Liver (tissue), 9 donors: ENCODE data around the gene SKAP1. TPM values are rescaled to one million over a fixed set of nuclear protein-coding genes. Genes with fewer than 3 reads are reported as not detected.

Experiments used
- DNase-seq: peaks from one replicate; pipeline ENCODE4 v3.0.0-alpha.2; 2017; ENCODE audit warnings: low spot score
- H3K27ac ChIP-seq, 2 donors: one replicate each; pipeline ENCODE4 v1.7.0; 2013; ENCODE audit warnings: inconsistent platforms in 2 of 2, low read length in 2 of 2, control low read depth in 1 of 2, low read depth in 1 of 2, mild to moderate bottlenecking in 1 of 2
- H3K27me3 ChIP-seq, 4 donors: one replicate each; pipeline versions ENCODE4 v1.6.1 to v1.7.0; 2013; ENCODE audit warnings: low read length in 3 of 4, inconsistent platforms in 1 of 4, mild to moderate bottlenecking in 1 of 4, moderate library complexity in 1 of 4; ENCODE audit not compliant: control insufficient read depth in 4 of 4, insufficient read depth in 4 of 4
- H3K36me3 ChIP-seq, 4 donors: one replicate each; pipeline versions ENCODE4 v1.6.1 to v1.7.0; 2013; ENCODE audit warnings: low read length in 3 of 4, mild to moderate bottlenecking in 3 of 4, low read depth in 1 of 4, moderate library complexity in 1 of 4; ENCODE audit not compliant: control insufficient read depth in 4 of 4, insufficient read depth in 3 of 4
- H3K4me1 ChIP-seq, 4 donors: one replicate each; pipeline versions ENCODE4 v1.6.1 to v1.7.0; 2013; ENCODE audit warnings: low read length in 3 of 4, mild to moderate bottlenecking in 3 of 4, moderate library complexity in 1 of 4; ENCODE audit not compliant: control insufficient read depth in 4 of 4, insufficient read depth in 4 of 4
- H3K4me3 ChIP-seq, 3 donors: one replicate each; pipeline versions ENCODE4 v1.6.1 to v1.7.0; 2013; ENCODE audit warnings: low read length in 3 of 3, control low read depth in 1 of 3, low read depth in 1 of 3, mild to moderate bottlenecking in 1 of 3
- H3K9ac ChIP-seq, 2 donors: one replicate each; pipeline ENCODE4 v1.7.0; 2013; ENCODE audit warnings: low read length in 2 of 2, mild to moderate bottlenecking in 2 of 2, moderate library complexity in 2 of 2, control low read depth in 1 of 2, low read depth in 1 of 2
- H3K9me3 ChIP-seq, 4 donors: one replicate each; pipeline versions ENCODE4 v1.6.1 to v1.7.0; 2013; ENCODE audit warnings: low read length in 3 of 4; ENCODE audit not compliant: control insufficient read depth in 4 of 4
- EGR1 ChIP-seq, 2 donors: IDR thresholded peaks; 2 replicates each; pipeline ENCODE4 v1.6.1; 2016 to 2018; ENCODE audit warnings: antibody characterized with exemption in 2 of 2, low read depth in 2 of 2
- FOXA1 ChIP-seq: IDR thresholded peaks from 2 replicates; pipeline ENCODE4 v1.6.1; 2016; ENCODE audit warnings: antibody characterized with exemption
- FOXA2 ChIP-seq: IDR thresholded peaks from 2 replicates; pipeline ENCODE4 v1.6.1; 2016; ENCODE audit warnings: antibody characterized with exemption
- GABPA ChIP-seq, 2 donors: IDR thresholded peaks in 1 of 2; conservative IDR thresholded peaks in 1 of 2; 2 replicates each; pipeline ENCODE4 v1.6.1; 2016; ENCODE audit warnings: antibody characterized with exemption in 2 of 2, mild to moderate bottlenecking in 1 of 2, moderate library complexity in 1 of 2
- HNF4A ChIP-seq, 2 donors: conservative IDR thresholded peaks; 2 replicates each; pipeline ENCODE4 v1.6.1; 2016; ENCODE audit warnings: antibody characterized with exemption in 2 of 2, mild to moderate bottlenecking in 2 of 2
- HNF4G ChIP-seq: IDR thresholded peaks from 2 replicates; pipeline ENCODE4 v1.6.1; 2016; ENCODE audit warnings: antibody characterized with exemption
- JUND ChIP-seq, 2 donors: IDR thresholded peaks; 2 replicates each; pipeline ENCODE4 v1.6.1; 2016; ENCODE audit warnings: antibody characterized with exemption in 2 of 2
- NR2F2 ChIP-seq: IDR thresholded peaks from 2 replicates; pipeline ENCODE4 v1.6.1; 2016; ENCODE audit warnings: antibody characterized with exemption
- RAD21 ChIP-seq, 2 donors: IDR thresholded peaks; 2 replicates each; pipeline ENCODE4 v1.6.1; 2016; ENCODE audit warnings: antibody characterized with exemption in 2 of 2, mild to moderate bottlenecking in 2 of 2
- RXRA ChIP-seq, 2 donors: IDR thresholded peaks; 2 replicates each; pipeline ENCODE4 v1.6.1; 2017 to 2018; ENCODE audit warnings: antibody characterized with exemption in 2 of 2, mild to moderate bottlenecking in 1 of 2
- SP1 ChIP-seq: IDR thresholded peaks from 2 replicates; pipeline ENCODE4 v1.6.1; 2018; ENCODE audit warnings: antibody characterized with exemption, mild to moderate bottlenecking
- TAF1 ChIP-seq: conservative IDR thresholded peaks from 2 replicates; pipeline ENCODE4 v1.6.1; 2016; ENCODE audit warnings: antibody characterized with exemption, mild to moderate bottlenecking
- YY1 ChIP-seq: IDR thresholded peaks from 2 replicates; pipeline ENCODE4 v1.6.1; 2016; ENCODE audit warnings: antibody characterized with exemption, mild to moderate bottlenecking
- WGBS: extraction: QIAGEN DNeasy Blood & Tissue Kit; methylation state at CpG from one replicate; pipeline ENCODE4 v1.1.7; 2013; 5-methylcytosine and 5-hydroxymethylcytosine counted together
- polyA plus RNA-seq, 2 donors: library from polyadenylated mRNA; stranded (reverse) in 1 of 2; unstranded in 1 of 2; fragments of 200-250 nt in 1 of 2; fragments of >200 nt in 1 of 2; fragmentation: Nextera tagmentation in 1 of 2; extraction: Ambion mirVana in 1 of 2; gene quantifications; one replicate each; pipeline versions ENCODE4 v1.2.1 to v1.2.3, GENCODE V29; 2013 to 2015
- total RNA-seq, 2 donors: library from RNA; depleted of rRNA; stranded (reverse); fragments of >200 nt; gene quantifications; one replicate each; pipeline ENCODE4 v1.2.3, GENCODE V29; 2014
- TF ChIP-seq, protein P1 (sequence below): IDR thresholded peaks from 2 replicates; pipeline ENCODE4 v1.6.1; 2016; ENCODE audit warnings: antibody characterized with exemption
- TF ChIP-seq, protein P2 (sequence below): IDR thresholded peaks from 2 replicates; pipeline ENCODE4 v1.6.1; 2016; ENCODE audit warnings: antibody characterized with exemption, mild to moderate bottlenecking
- TF ChIP-seq, protein P3 (sequence below): IDR thresholded peaks from 2 replicates; pipeline ENCODE4 v1.6.1; 2016; ENCODE audit warnings: antibody characterized with exemption
- TF ChIP-seq, protein P4 (sequence below): fragments of 150-350 bp; IDR thresholded peaks from 2 replicates; pipeline ENCODE4 v1.5.1; 2017; ENCODE audit warnings: improper control_type of control experiment, low read depth, low read length; ENCODE audit not compliant: missing input control
- TF ChIP-seq, protein P5 (sequence below): IDR thresholded peaks from 2 replicates; pipeline ENCODE4 v1.6.1; 2016; ENCODE audit warnings: antibody characterized with exemption
- donor health status: healthy.
- donor health status: healthy.
- donor health status: healthy.
- donor health status: healthy.
- donor health status: healthy.

The SKAP1 gene
- total and polyA plus RNA-seq, 4 donors, result 2.5 to 20.8 (median 11.3) TPM

DNA sequence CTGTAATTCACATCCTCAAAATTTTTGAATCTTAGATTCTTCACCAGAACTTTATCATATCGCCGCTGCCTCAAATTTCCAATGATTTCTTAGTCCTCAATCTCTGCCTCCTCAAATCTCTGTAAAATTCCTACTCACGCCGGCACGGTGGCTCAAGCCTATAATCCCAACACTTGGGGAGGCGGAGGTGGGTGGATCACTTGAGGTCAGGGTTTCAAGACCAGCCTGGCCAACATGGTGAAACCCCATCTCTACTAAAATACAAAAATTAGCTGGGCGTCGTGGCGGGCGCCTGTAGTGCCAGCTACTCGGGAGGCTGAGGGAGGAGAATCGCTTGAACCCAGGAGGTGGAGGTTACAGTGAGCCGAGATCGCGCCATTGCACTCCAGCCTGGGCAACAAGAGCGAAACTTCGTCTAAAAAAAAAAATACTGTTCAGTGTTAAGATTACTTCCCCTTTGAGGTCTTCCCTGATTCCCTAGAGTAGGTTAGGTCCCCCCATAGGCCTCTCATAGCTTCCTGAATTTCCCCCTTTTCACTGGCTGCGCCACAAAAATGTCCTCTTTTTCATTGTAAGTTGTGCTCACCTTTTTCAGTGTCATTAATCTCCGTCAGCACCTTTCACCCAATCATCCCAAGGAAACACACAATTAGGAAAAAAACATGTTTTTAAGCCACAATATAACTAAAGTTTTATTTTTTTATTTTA, 327.8 kb downstream of the SKAP1 start:
- Histone ChIP-seq H3K9ac (no peak overlapping the region), H3K4me1 (peaks cover 1 to 21% (median 13%) of the 10 kb centered on the region in 4 donors), H3K36me3 (no peaks in the 10 kb centered on the region), H3K27ac (no peak overlapping the region), H3K4me3 (no peak overlapping the region), H3K27me3 (no peaks in the 10 kb centered on the region), H3K9me3 (no peaks in the 10 kb centered on the region)
- 85% methylated on average over 19 of the region's 19 CpGs for WGBS
- TF ChIP-seq RXRA (IDR thresholded peaks at IDR 0.05) (no peak), HNF4A (conservative IDR thresholded peaks at IDR 0.05) (no peak), RAD21 (IDR thresholded peaks at IDR 0.05) (no peak), EGR1 (IDR thresholded peaks at IDR 0.05; ENCODE audit: low read depth in 2 of 2) (no peak), JUND (IDR thresholded peaks at IDR 0.05) (no peak), FOXA2 (no peak), TAF1 (no peak), NR2F2 (no peak)
- TF ChIP-seq, protein P1, sequence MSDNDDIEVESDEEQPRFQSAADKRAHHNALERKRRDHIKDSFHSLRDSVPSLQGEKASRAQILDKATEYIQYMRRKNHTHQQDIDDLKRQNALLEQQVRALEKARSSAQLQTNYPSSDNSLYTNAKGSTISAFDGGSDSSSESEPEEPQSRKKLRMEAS, result no peak
- TF ChIP-seq, protein P2, sequence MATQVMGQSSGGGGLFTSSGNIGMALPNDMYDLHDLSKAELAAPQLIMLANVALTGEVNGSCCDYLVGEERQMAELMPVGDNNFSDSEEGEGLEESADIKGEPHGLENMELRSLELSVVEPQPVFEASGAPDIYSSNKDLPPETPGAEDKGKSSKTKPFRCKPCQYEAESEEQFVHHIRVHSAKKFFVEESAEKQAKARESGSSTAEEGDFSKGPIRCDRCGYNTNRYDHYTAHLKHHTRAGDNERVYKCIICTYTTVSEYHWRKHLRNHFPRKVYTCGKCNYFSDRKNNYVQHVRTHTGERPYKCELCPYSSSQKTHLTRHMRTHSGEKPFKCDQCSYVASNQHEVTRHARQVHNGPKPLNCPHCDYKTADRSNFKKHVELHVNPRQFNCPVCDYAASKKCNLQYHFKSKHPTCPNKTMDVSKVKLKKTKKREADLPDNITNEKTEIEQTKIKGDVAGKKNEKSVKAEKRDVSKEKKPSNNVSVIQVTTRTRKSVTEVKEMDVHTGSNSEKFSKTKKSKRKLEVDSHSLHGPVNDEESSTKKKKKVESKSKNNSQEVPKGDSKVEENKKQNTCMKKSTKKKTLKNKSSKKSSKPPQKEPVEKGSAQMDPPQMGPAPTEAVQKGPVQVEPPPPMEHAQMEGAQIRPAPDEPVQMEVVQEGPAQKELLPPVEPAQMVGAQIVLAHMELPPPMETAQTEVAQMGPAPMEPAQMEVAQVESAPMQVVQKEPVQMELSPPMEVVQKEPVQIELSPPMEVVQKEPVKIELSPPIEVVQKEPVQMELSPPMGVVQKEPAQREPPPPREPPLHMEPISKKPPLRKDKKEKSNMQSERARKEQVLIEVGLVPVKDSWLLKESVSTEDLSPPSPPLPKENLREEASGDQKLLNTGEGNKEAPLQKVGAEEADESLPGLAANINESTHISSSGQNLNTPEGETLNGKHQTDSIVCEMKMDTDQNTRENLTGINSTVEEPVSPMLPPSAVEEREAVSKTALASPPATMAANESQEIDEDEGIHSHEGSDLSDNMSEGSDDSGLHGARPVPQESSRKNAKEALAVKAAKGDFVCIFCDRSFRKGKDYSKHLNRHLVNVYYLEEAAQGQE, result no peak
- no peak for DNase-seq

DNA sequence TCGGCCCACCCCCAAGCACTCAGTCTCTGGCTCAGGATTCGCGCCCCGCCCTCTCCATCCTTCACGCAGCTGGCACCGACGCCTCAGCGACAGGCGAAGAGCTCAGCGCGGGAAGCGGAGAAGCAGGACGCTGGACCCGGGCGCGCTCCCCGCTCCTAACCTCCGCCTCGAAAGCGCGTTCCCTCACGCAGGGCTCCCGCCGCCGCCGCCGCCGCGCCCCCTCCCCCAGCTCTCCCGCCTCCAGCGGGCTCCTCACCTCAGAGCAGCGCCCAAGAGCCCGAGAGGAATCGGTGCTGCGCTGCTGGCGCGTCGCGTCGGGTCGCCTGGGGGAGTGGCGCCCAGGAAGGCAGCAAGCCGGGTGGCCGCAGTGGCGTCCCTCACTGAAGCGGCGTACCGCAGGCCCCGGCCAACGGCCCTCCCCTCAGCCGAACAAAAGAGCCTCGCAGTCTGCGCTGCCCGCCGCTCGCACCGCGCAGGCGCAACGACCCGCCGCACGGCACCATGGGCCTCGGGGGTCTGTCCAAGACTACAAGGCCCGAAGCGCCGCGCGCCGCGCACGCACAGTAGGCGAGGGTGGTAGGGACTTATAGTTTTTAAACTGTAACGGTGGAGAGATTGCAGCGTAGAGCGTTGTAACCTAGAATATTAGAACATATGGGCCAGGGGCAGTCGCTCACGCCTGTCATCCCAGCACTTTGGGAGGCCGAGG, 328.8 kb downstream of the SKAP1 start, which contains the start of gene CBX1:
Gene CBX1, minus strand, starts transcription at position 467 of the 709 bp plus-strand sequence. CDS start 24,474 bp downstream, outside the sequence.
- no peak for TF ChIP-seq HNF4G
- peak in 1 of 2 donors; percentile 73 for TF ChIP-seq GABPA (IDR thresholded peaks at IDR 0.05 in 1 of 2, conservative IDR thresholded peaks at IDR 0.05 in 1 of 2)
- no peak for TF ChIP-seq NR2F2
- TF ChIP-seq, protein P2, result no peak
- TF ChIP-seq FOXA2, result no peak
- peak; percentile 29 for TF ChIP-seq YY1
- TF ChIP-seq JUND (IDR thresholded peaks at IDR 0.05), result no peak
- no peak for TF ChIP-seq EGR1 (IDR thresholded peaks at IDR 0.05; ENCODE audit: low read depth in 2 of 2)
- no peak for TF ChIP-seq FOXA1
- no peak for TF ChIP-seq RAD21 (IDR thresholded peaks at IDR 0.05)
- no peak for TF ChIP-seq HNF4A (conservative IDR thresholded peaks at IDR 0.05)
- TF ChIP-seq, protein P3, sequence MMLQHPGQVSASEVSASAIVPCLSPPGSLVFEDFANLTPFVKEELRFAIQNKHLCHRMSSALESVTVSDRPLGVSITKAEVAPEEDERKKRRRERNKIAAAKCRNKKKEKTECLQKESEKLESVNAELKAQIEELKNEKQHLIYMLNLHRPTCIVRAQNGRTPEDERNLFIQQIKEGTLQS, result no peak
- TF ChIP-seq, protein P1, result peak; percentile 13
- peak; percentile 23 for TF ChIP-seq SP1
- TF ChIP-seq, protein P4, sequence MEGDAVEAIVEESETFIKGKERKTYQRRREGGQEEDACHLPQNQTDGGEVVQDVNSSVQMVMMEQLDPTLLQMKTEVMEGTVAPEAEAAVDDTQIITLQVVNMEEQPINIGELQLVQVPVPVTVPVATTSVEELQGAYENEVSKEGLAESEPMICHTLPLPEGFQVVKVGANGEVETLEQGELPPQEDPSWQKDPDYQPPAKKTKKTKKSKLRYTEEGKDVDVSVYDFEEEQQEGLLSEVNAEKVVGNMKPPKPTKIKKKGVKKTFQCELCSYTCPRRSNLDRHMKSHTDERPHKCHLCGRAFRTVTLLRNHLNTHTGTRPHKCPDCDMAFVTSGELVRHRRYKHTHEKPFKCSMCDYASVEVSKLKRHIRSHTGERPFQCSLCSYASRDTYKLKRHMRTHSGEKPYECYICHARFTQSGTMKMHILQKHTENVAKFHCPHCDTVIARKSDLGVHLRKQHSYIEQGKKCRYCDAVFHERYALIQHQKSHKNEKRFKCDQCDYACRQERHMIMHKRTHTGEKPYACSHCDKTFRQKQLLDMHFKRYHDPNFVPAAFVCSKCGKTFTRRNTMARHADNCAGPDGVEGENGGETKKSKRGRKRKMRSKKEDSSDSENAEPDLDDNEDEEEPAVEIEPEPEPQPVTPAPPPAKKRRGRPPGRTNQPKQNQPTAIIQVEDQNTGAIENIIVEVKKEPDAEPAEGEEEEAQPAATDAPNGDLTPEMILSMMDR, result no peak
- TF ChIP-seq, protein P5, sequence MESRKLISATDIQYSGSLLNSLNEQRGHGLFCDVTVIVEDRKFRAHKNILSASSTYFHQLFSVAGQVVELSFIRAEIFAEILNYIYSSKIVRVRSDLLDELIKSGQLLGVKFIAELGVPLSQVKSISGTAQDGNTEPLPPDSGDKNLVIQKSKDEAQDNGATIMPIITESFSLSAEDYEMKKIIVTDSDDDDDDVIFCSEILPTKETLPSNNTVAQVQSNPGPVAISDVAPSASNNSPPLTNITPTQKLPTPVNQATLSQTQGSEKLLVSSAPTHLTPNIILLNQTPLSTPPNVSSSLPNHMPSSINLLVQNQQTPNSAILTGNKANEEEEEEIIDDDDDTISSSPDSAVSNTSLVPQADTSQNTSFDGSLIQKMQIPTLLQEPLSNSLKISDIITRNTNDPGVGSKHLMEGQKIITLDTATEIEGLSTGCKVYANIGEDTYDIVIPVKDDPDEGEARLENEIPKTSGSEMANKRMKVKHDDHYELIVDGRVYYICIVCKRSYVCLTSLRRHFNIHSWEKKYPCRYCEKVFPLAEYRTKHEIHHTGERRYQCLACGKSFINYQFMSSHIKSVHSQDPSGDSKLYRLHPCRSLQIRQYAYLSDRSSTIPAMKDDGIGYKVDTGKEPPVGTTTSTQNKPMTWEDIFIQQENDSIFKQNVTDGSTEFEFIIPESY, result no peak
- Histone ChIP-seq H3K27ac (peak within 1 kb of the TSS; percentile 81 to 89), H3K9me3 (no peaks in the 10 kb centered on the region), H3K4me1 (peaks cover 1 to 17% (median 11%) of the 10 kb centered on the region in 4 donors), H3K9ac (peak within 1 kb of the TSS; percentile 51 to 77), H3K27me3 (no peaks in the 10 kb centered on the region), H3K4me3 (peak within 1 kb of the TSS; percentile 51 to 94 (median 77)), H3K36me3 (no peaks in the 10 kb centered on the region)
- peak; percentile 84 for DNase-seq
- under 1% methylated on average over 79 of the region's 79 CpGs for WGBS
